HepG2 (cell line): Measurements from ENCODE around the gene HID1. TPM values are rescaled to one million over a fixed set of nuclear protein-coding genes. Genes with fewer than 3 reads are reported as not detected.

ENCODE experiments used
- BORCS8-MEF2B ChIP-seq: sonication (generic); formaldehyde crosslinking; IDR thresholded peaks from 2 replicates; pipeline ENCODE4 v1.8.0; 2022; ENCODE audit warnings: mild to moderate bottlenecking, missing genetic modification reagents
- HNRNPK ChIP-seq: fragments of 200-400 bp; formaldehyde crosslinking; IDR thresholded peaks from 2 replicates; pipeline ENCODE4 v1.6.1; 2018; ENCODE audit warnings: low read length, low read depth, moderate library complexity, mild to moderate bottlenecking; ENCODE audit not compliant: poor library complexity, severe bottlenecking
- KLF6 ChIP-seq: IDR thresholded peaks from 2 replicates; pipeline ENCODE4 v1.8.0; 2016; ENCODE audit warnings: missing biosample characterization, missing genetic modification reagents
- NCOA5 ChIP-seq: sonication (generic); formaldehyde crosslinking; IDR thresholded peaks from 2 replicates; pipeline ENCODE4 v1.4.0; 2020; ENCODE audit warnings: missing genetic modification reagents
- NFIB ChIP-seq: sonication (generic); formaldehyde crosslinking; IDR thresholded peaks from 2 replicates; pipeline ENCODE4 v1.9.0; 2021; ENCODE audit warnings: missing genetic modification reagents, mild to moderate bottlenecking, borderline replicate concordance
- NFYB ChIP-seq: sonication (generic); formaldehyde crosslinking; IDR thresholded peaks from 2 replicates; pipeline ENCODE4 v1.4.0; 2020; ENCODE audit warnings: missing genetic modification reagents
- YY1 ChIP-seq: IDR thresholded peaks from 2 replicates; pipeline ENCODE4 v1.6.1; 2011; ENCODE audit warnings: low read length, low read depth, moderate library complexity, mild to moderate bottlenecking; ENCODE audit not compliant: insufficient read depth, insufficient replicate concordance
- ZNF672 ChIP-seq: sonication (generic); formaldehyde crosslinking; IDR thresholded peaks from 2 replicates; pipeline ENCODE4 v1.8.1; 2022; ENCODE audit warnings: missing genetic modification reagents
- ZNF780A ChIP-seq: sonication (generic); formaldehyde crosslinking; IDR thresholded peaks from 2 replicates; pipeline ENCODE4 v1.8.0; 2022; ENCODE audit warnings: mild to moderate bottlenecking, missing genetic modification reagents, moderate library complexity
- polyA plus RNA-seq, 8 experiments: library from polyadenylated mRNA; depleted of rRNA in 3 of 8; stranded (reverse) in 7 of 8; unstranded in 1 of 8; fragments of >200 nt; fragmentation: Illumina TruSeq in 4 of 8; extraction: Trizol in 4 of 8; gene quantifications; 2 replicates each; pipeline versions ENCODE4 v1.2.1 to v1.2.3, GENCODE V29; 2011 to 2016; ENCODE audit warnings: low read depth in 4 of 8, missing spikeins in 1 of 8, mixed read lengths in 1 of 8; ENCODE audit not compliant: insufficient read depth in 1 of 8
- total RNA-seq, 5 experiments: library from RNA; depleted of rRNA; stranded (reverse); fragments of >200 nt; fragmentation: Illumina TruSeq; extraction: Trizol; gene quantifications; 2 replicates each; pipeline ENCODE4 v1.2.3, GENCODE V29; 2016; ENCODE audit warnings: low read depth in 1 of 5
- TF ChIP-seq, protein P1 (sequence below), 2 experiments: fragments of 450-650 bp in 1 of 2; sonication (generic) in 1 of 2; formaldehyde crosslinking in 1 of 2; IDR thresholded peaks; 2 replicates each; pipeline versions ENCODE4 v1.6.1 to v1.8.0; 2016 to 2022; ENCODE audit warnings: antibody characterized with exemption in 1 of 2, mild to moderate bottlenecking in 1 of 2, missing genetic modification reagents in 1 of 2
- TF ChIP-seq, protein P2 (sequence below): sonication (generic); formaldehyde crosslinking; IDR thresholded peaks from 2 replicates; pipeline ENCODE4 v1.8.0; 2022; ENCODE audit warnings: mild to moderate bottlenecking, missing genetic modification reagents
- TF ChIP-seq, protein P3 (sequence below): fragments of 450-650 bp; IDR thresholded peaks from 2 replicates; pipeline ENCODE4 v1.6.1; 2017
- TF ChIP-seq, protein P4 (sequence below): sonication (generic); formaldehyde crosslinking; IDR thresholded peaks from 2 replicates; pipeline ENCODE4 v1.9.0; 2021; ENCODE audit warnings: missing genetic modification reagents, borderline replicate concordance
- TF ChIP-seq, protein P5 (sequence below): IDR thresholded peaks from 2 replicates; pipeline ENCODE4 v1.6.1; 2016; ENCODE audit warnings: missing biosample characterization, missing genetic modification reagents, low read depth

HID1 gene
- total and polyA plus RNA-seq, 2 of the 13 experiments (the other 11 are each of a cell fraction or from before 2014, with no cell fraction given) = 2.1 to 10.6 TPM

DNA sequence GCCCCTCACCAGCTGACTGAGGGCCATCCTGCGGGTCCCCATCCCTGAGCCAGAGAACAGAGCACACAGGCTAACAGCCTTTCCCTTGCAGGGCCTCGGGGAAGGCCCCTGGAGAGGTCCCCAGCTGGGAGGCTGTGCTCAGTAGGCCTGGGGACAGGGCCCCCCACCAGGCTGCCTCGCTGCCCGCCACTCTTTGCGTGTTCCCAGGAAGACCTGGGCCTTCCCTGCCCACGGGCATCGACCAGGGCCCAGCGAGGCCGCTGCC, 785 bp downstream of the HID1 start (continued):
- TF ChIP-seq, protein P1, sequence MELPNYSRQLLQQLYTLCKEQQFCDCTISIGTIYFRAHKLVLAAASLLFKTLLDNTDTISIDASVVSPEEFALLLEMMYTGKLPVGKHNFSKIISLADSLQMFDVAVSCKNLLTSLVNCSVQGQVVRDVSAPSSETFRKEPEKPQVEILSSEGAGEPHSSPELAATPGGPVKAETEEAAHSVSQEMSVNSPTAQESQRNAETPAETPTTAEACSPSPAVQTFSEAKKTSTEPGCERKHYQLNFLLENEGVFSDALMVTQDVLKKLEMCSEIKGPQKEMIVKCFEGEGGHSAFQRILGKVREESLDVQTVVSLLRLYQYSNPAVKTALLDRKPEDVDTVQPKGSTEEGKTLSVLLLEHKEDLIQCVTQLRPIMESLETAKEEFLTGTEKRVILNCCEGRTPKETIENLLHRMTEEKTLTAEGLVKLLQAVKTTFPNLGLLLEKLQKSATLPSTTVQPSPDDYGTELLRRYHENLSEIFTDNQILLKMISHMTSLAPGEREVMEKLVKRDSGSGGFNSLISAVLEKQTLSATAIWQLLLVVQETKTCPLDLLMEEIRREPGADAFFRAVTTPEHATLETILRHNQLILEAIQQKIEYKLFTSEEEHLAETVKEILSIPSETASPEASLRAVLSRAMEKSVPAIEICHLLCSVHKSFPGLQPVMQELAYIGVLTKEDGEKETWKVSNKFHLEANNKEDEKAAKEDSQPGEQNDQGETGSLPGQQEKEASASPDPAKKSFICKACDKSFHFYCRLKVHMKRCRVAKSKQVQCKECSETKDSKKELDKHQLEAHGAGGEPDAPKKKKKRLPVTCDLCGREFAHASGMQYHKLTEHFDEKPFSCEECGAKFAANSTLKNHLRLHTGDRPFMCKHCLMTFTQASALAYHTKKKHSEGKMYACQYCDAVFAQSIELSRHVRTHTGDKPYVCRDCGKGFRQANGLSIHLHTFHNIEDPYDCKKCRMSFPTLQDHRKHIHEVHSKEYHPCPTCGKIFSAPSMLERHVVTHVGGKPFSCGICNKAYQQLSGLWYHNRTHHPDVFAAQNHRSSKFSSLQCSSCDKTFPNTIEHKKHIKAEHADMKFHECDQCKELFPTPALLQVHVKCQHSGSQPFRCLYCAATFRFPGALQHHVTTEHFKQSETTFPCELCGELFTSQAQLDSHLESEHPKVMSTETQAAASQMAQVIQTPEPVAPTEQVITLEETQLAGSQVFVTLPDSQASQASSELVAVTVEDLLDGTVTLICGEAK (IDR thresholded peaks at IDR 0.05) = no peak
- TF ChIP-seq, protein P1 (CRISPR knock-in tag; IDR thresholded peaks at IDR 0.05) = 0 out of 2 replicates have a peak, but pooled peaks have one; percentile 48
- TF ChIP-seq BORCS8-MEF2B = no peak
- no peak for TF ChIP-seq NFYB
- no peak for TF ChIP-seq KLF6 (CRISPR knock-in tag)
- TF ChIP-seq, protein P2, sequence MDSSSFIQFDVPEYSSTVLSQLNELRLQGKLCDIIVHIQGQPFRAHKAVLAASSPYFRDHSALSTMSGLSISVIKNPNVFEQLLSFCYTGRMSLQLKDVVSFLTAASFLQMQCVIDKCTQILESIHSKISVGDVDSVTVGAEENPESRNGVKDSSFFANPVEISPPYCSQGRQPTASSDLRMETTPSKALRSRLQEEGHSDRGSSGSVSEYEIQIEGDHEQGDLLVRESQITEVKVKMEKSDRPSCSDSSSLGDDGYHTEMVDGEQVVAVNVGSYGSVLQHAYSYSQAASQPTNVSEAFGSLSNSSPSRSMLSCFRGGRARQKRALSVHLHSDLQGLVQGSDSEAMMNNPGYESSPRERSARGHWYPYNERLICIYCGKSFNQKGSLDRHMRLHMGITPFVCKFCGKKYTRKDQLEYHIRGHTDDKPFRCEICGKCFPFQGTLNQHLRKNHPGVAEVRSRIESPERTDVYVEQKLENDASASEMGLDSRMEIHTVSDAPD (CRISPR knock-in tag) = no peak
- no peak for TF ChIP-seq NCOA5 (CRISPR knock-in tag)
- TF ChIP-seq, protein P3, sequence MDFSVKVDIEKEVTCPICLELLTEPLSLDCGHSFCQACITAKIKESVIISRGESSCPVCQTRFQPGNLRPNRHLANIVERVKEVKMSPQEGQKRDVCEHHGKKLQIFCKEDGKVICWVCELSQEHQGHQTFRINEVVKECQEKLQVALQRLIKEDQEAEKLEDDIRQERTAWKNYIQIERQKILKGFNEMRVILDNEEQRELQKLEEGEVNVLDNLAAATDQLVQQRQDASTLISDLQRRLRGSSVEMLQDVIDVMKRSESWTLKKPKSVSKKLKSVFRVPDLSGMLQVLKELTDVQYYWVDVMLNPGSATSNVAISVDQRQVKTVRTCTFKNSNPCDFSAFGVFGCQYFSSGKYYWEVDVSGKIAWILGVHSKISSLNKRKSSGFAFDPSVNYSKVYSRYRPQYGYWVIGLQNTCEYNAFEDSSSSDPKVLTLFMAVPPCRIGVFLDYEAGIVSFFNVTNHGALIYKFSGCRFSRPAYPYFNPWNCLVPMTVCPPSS = no peak
- TF ChIP-seq, protein P4, sequence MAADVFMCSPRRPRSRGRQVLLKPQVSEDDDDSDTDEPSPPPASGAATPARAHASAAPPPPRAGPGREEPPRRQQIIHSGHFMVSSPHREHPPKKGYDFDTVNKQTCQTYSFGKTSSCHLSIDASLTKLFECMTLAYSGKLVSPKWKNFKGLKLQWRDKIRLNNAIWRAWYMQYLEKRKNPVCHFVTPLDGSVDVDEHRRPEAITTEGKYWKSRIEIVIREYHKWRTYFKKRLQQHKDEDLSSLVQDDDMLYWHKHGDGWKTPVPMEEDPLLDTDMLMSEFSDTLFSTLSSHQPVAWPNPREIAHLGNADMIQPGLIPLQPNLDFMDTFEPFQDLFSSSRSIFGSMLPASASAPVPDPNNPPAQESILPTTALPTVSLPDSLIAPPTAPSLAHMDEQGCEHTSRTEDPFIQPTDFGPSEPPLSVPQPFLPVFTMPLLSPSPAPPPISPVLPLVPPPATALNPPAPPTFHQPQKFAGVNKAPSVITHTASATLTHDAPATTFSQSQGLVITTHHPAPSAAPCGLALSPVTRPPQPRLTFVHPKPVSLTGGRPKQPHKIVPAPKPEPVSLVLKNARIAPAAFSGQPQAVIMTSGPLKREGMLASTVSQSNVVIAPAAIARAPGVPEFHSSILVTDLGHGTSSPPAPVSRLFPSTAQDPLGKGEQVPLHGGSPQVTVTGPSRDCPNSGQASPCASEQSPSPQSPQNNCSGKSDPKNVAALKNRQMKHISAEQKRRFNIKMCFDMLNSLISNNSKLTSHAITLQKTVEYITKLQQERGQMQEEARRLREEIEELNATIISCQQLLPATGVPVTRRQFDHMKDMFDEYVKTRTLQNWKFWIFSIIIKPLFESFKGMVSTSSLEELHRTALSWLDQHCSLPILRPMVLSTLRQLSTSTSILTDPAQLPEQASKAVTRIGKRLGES (CRISPR knock-in tag) = no peak
- TF ChIP-seq ZNF780A (CRISPR knock-in tag) = no peak
- TF ChIP-seq, protein P5, sequence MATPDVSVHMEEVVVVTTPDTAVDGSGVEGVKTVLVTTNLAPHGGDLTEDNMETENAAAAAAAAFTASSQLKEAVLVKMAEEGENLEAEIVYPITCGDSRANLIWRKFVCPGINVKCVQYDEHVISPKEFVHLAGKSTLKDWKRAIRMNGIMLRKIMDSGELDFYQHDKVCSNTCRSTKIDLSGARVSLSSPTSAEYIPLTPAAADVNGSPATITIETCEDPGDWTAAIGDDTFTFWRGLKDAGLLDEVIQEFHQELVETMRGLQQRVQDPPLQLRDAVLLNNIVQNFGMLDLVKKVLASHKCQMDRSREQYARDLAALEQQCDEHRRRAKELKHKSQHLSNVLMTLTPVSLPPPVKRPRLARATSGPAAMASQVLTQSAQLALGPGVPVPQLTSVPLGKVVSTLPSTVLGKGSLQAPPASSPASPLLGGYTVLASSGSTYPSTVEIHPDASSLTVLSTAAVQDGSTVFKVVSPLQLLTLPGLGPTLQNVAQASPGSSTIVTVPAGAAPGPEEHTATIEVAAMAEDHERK (CRISPR knock-in tag) = no peak
- no peak for TF ChIP-seq HNRNPK
- TF ChIP-seq ZNF672 (CRISPR knock-in tag) = no peak
- TF ChIP-seq NFIB = no peak
- TF ChIP-seq YY1 = no peak
